Endothelial cell (in vitro differentiated cells): ENCODE data around the gene NFXL1. TPM values are rescaled to one million over a fixed set of nuclear protein-coding genes. Genes with fewer than 3 reads are reported as not detected.

Experiments used
- DNase-seq: peaks from one replicate; pipeline ENCODE4 v3.0.0; 2021; ENCODE audit warnings: low spot score
- H3K27ac Mint-ChIP-seq: one replicate; pipeline ENCODE4 v1.8.0; 2021; ENCODE audit warnings: mixed read lengths, inconsistent platforms; ENCODE audit not compliant: unreplicated experiment
- H3K27me3 Mint-ChIP-seq: one replicate; pipeline ENCODE4 v1.8.0; 2021; ENCODE audit warnings: mild to moderate bottlenecking, moderate library complexity, mixed read lengths, inconsistent platforms; ENCODE audit not compliant: unreplicated experiment
- H3K36me3 Mint-ChIP-seq: one replicate; pipeline ENCODE4 v1.8.0; 2021; ENCODE audit warnings: mild to moderate bottlenecking, low read depth, mixed read lengths, inconsistent platforms; ENCODE audit not compliant: unreplicated experiment
- H3K4me1 Mint-ChIP-seq: one replicate; pipeline ENCODE4 v1.8.0; 2021; ENCODE audit warnings: mild to moderate bottlenecking, mixed read lengths, inconsistent platforms; ENCODE audit not compliant: unreplicated experiment
- H3K4me3 Mint-ChIP-seq: one replicate; pipeline ENCODE4 v1.8.0; 2021; ENCODE audit warnings: mild to moderate bottlenecking, mixed read lengths, inconsistent platforms; ENCODE audit not compliant: unreplicated experiment
- H3K9me3 Mint-ChIP-seq: one replicate; pipeline ENCODE4 v1.8.0; 2021; ENCODE audit warnings: mixed read lengths, inconsistent platforms; ENCODE audit not compliant: unreplicated experiment
- CTCF ChIP-seq: fragments of 200-600 bp; sonication (generic); IDR thresholded peaks from one replicate; pipeline ENCODE4 v1.5.0; 2021; ENCODE audit warnings: antibody characterized with exemption; ENCODE audit not compliant: unreplicated experiment
- total RNA-seq: library from RNA; stranded (reverse); fragmentation: NEBNext Ultra II Directional; extraction: Animal tissue kit (Norgen Biotek cat#: 25700); gene quantifications from one replicate; pipeline ENCODE4 v1.2.1, GENCODE V29; 2021; ENCODE audit not compliant: unreplicated experiment

The NFXL1 gene
- total RNA-seq, 1 donor from 2014 or later, result 20.0 TPM

- Mint-ChIP-seq H3K4me3 (no peak overlapping the region), H3K4me1 (peaks cover 14% of the 10 kb centered on the region), H3K9me3 (no peaks in the 10 kb centered on the region), H3K27me3 (peaks cover 2% of the 10 kb centered on the region), H3K27ac (no peak overlapping the region), H3K36me3 (no peaks in the 10 kb centered on the region)
- no peak for TF ChIP-seq CTCF
- DNase-seq, result no peak
These were observed 83.9 kb downstream of the NFXL1 start for GRCh38 chr4:47830265-47831025.

- TF ChIP-seq CTCF, result no peak
- H3K4me3 Mint-ChIP-seq, result no peak overlapping the region
- H3K36me3 Mint-ChIP-seq, result no peaks in the 10 kb centered on the region
- DNase-seq, result no peak
- peaks cover 2% of the 10 kb centered on the region for H3K27me3 Mint-ChIP-seq
- peaks cover 9% of the 10 kb centered on the region for H3K4me1 Mint-ChIP-seq
- H3K9me3 Mint-ChIP-seq, result no peaks in the 10 kb centered on the region
- no peak overlapping the region for H3K27ac Mint-ChIP-seq
These were observed 84.9 kb downstream of the NFXL1 start for GRCh38 chr4:47829438-47829837.

GRCh38 chr4:47827343-47828047 lies 86.9 kb downstream of the NFXL1 start:
- Mint-ChIP-seq H3K27ac (no peak overlapping the region), H3K4me3 (no peak overlapping the region), H3K9me3 (no peaks in the 10 kb centered on the region)

GRCh38 chr4:47824840-47825239 lies 89.5 kb downstream of the NFXL1 start:
- no peak for TF ChIP-seq CTCF
- Mint-ChIP-seq H3K4me1 (peaks cover 10% of the 10 kb centered on the region), H3K36me3 (no peaks in the 10 kb centered on the region), H3K27me3 (no peaks in the 10 kb centered on the region), H3K27ac (no peak overlapping the region), H3K4me3 (no peak overlapping the region), H3K9me3 (no peaks in the 10 kb centered on the region)
- DNase-seq, result no peak

More at GRCh38 chr4:47827343-47828047, 86.9 kb downstream of the NFXL1 start:
- H3K27me3 Mint-ChIP-seq, result no peaks in the 10 kb centered on the region
- no peaks in the 10 kb centered on the region for H3K36me3 Mint-ChIP-seq
- peaks cover 10% of the 10 kb centered on the region for H3K4me1 Mint-ChIP-seq
- no peak for DNase-seq
- no peak for TF ChIP-seq CTCF

GRCh38 chr4:47819178-47819577 lies 95.2 kb downstream of the NFXL1 start:
- H3K4me3 Mint-ChIP-seq, result no peak overlapping the region
- H3K27ac Mint-ChIP-seq, result no peak overlapping the region
- H3K36me3 Mint-ChIP-seq, result no peaks in the 10 kb centered on the region
- peaks cover 7% of the 10 kb centered on the region for H3K4me1 Mint-ChIP-seq
- no peak for TF ChIP-seq CTCF
- H3K9me3 Mint-ChIP-seq, result no peaks in the 10 kb centered on the region
- H3K27me3 Mint-ChIP-seq, result no peaks in the 10 kb centered on the region
- no peak for DNase-seq
